ENCODE measurements around the gene SEMA4B.
"Not testable (repeated sequence)": the region's sequence is repeated elsewhere in the genome, so short reads cannot be mapped to it uniquely, and the experiment has no call there.

The SEMA4B gene

GRCh38 chr15:90227816-90228772, 27.0 kb downstream of the SEMA4B start:
- no peak for DNase-seq

- no peak for DNase-seq
These were observed 27.8 kb downstream of the SEMA4B start for GRCh38 chr15:90228960-90229359.

GRCh38 chr15:90230071-90230494, 29.0 kb downstream of the SEMA4B start:
- DNase-seq: no peak

GRCh38 chr15:90230610-90231009, 29.5 kb downstream of the SEMA4B start:
- no peak for DNase-seq

- DNase-seq: peak; percentile 65
These were observed 30.2 kb downstream of the SEMA4B start for GRCh38 chr15:90231028-90232017.

GRCh38 chr15:90232196-90232595, 31.1 kb downstream of the SEMA4B start:
- no peak for DNase-seq

- DNase-seq: no peak
These were observed 31.8 kb downstream of the SEMA4B start for GRCh38 chr15:90232941-90233386.

GRCh38 chr15:90233387-90234095, 32.4 kb downstream of the SEMA4B start, which contains the start of gene CIB1:
Gene CIB1, minus strand, starts transcription at chr15:90233941. Its CDS starts 56 bp downstream, at chr15:90233885.
- DNase-seq: peak; percentile 98

- DNase-seq: peak; percentile 98
These were observed 33.2 kb downstream of the SEMA4B start, which contains the start of gene GDPGP1 for GRCh38 chr15:90234096-90234988. Gene GDPGP1, plus strand, starts transcription at chr15:90234209. Its CDS starts 6,700 bp downstream, at chr15:90240909.

GRCh38 chr15:90239371-90239770, 38.2 kb downstream of the SEMA4B start:
- DNase-seq: no peak

GRCh38 chr15:90240856-90241255, 39.7 kb downstream of the SEMA4B start:
- no peak for DNase-seq

- no peak for DNase-seq
These were observed 40.4 kb downstream of the SEMA4B start for GRCh38 chr15:90241343-90242192.

- no peak for DNase-seq
These were observed 43.0 kb downstream of the SEMA4B start for GRCh38 chr15:90243943-90244639.

GRCh38 chr15:90248789-90249202, 47.7 kb downstream of the SEMA4B start:
- DNase-seq: no peak

- peak; percentile 19 for DNase-seq
These were observed 48.2 kb downstream of the SEMA4B start, which contains the start of gene TTLL13 for GRCh38 chr15:90249203-90249863. Gene TTLL13, plus strand, starts transcription at chr15:90249556. Its CDS starts 1,075 bp downstream, at chr15:90250631.

- DNase-seq: no peak
These were observed 56.6 kb downstream of the SEMA4B start for GRCh38 chr15:90257776-90258175.

- no peak for DNase-seq
These were observed 58.4 kb downstream of the SEMA4B start for GRCh38 chr15:90259524-90259923.

- not testable (repeated sequence) for DNase-seq
These were observed 59.6 kb downstream of the SEMA4B start for GRCh38 chr15:90260731-90261130.

- no peak for DNase-seq
These were observed 60.7 kb downstream of the SEMA4B start for GRCh38 chr15:90261811-90262210.

All from activated gamma-delta T cell (primary cell).